Measurements from ENCODE around the gene GBE1. TPM values are rescaled to one million over a fixed set of nuclear protein-coding genes. Genes with fewer than 3 reads are reported as not detected.

GBE1 gene
- total and polyA plus RNA-seq, 12 donors: 16.0 to 104 (median 82.4) TPM

DNA sequence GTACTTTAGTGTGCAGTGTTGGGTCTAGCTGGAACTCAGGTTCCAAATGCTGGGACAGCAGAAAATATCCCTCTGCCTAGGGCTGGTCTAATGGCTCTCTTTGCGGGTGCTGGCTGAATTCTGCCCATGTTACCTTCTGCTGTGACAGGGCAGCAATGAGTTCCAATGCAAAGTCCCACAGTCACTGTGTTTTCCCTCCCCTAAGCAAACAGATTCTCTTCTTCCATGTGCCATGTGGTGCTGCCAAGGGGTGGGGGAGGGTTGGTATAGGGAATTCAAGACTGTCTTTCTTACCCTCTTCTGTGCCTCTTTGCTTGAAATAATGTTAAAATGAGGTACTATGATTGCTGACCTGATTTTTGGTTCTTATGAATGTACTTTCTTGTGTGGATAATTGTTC is 229.6 kb downstream of the GBE1 start:
- no peaks in the 10 kb centered on the region for H3K9me3 ChIP-seq (replicated peaks in 1 of 3)
- no peaks in the 10 kb centered on the region for H3K27me3 ChIP-seq
- TF ChIP-seq, protein P1, sequence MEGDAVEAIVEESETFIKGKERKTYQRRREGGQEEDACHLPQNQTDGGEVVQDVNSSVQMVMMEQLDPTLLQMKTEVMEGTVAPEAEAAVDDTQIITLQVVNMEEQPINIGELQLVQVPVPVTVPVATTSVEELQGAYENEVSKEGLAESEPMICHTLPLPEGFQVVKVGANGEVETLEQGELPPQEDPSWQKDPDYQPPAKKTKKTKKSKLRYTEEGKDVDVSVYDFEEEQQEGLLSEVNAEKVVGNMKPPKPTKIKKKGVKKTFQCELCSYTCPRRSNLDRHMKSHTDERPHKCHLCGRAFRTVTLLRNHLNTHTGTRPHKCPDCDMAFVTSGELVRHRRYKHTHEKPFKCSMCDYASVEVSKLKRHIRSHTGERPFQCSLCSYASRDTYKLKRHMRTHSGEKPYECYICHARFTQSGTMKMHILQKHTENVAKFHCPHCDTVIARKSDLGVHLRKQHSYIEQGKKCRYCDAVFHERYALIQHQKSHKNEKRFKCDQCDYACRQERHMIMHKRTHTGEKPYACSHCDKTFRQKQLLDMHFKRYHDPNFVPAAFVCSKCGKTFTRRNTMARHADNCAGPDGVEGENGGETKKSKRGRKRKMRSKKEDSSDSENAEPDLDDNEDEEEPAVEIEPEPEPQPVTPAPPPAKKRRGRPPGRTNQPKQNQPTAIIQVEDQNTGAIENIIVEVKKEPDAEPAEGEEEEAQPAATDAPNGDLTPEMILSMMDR (IDR thresholded peaks at IDR 0.05): no peak
- no peak for TF ChIP-seq POLR2A (IDR thresholded peaks at IDR 0.05)
- no peak for DNase-seq
- H3K4me3 ChIP-seq: no peak overlapping the region
- H3K4me1 ChIP-seq (replicated peaks in 1 of 2): no peaks in the 10 kb centered on the region
- intact Hi-C loops (cut with DNase I): no loop called here
- no peak overlapping the region for H3K27ac ChIP-seq
- H3K36me3 ChIP-seq (replicated peaks in 1 of 2): no peaks in the 10 kb centered on the region
- 98 to 100% (median 100%) methylated on average over 1 of the region's 1 CpG for WGBS, 4 donors

DNA sequence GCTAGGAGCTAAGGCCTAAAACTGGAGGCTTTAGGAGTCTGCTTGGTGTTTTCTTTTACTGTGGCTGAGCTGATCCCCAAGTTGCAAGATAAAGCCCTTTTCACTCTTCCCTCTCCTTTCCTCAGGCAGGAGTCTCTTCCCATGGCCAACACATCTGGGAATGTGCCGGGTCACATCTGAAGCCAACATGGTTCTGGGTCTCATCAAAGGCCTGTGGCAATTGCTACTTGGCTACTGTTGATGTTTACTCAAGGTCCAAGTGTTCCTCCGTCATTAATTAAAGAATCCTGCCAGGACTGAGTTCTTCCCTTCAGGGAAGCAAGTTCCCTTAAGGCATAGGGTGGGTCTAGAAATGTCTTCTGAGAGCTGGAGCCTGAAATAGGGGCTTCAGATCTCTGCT is 230.2 kb downstream of the GBE1 start:
- H3K36me3 ChIP-seq (replicated peaks in 1 of 2): no peaks in the 10 kb centered on the region
- H3K4me3 ChIP-seq: no peak overlapping the region
- 78 to 93% (median 88%) methylated on average over 2 of the region's 2 CpGs for WGBS, 4 donors
- intact Hi-C loops (cut with DNase I): no loop called here
- no peaks in the 10 kb centered on the region for H3K4me1 ChIP-seq (replicated peaks in 1 of 2)
- H3K9me3 ChIP-seq (replicated peaks in 1 of 3): no peaks in the 10 kb centered on the region
- no peaks in the 10 kb centered on the region for H3K27me3 ChIP-seq
- H3K27ac ChIP-seq: no peak overlapping the region
- no peak for TF ChIP-seq POLR2A (IDR thresholded peaks at IDR 0.05)
- TF ChIP-seq, protein P1 (IDR thresholded peaks at IDR 0.05): no peak
- DNase-seq: no peak

DNA sequence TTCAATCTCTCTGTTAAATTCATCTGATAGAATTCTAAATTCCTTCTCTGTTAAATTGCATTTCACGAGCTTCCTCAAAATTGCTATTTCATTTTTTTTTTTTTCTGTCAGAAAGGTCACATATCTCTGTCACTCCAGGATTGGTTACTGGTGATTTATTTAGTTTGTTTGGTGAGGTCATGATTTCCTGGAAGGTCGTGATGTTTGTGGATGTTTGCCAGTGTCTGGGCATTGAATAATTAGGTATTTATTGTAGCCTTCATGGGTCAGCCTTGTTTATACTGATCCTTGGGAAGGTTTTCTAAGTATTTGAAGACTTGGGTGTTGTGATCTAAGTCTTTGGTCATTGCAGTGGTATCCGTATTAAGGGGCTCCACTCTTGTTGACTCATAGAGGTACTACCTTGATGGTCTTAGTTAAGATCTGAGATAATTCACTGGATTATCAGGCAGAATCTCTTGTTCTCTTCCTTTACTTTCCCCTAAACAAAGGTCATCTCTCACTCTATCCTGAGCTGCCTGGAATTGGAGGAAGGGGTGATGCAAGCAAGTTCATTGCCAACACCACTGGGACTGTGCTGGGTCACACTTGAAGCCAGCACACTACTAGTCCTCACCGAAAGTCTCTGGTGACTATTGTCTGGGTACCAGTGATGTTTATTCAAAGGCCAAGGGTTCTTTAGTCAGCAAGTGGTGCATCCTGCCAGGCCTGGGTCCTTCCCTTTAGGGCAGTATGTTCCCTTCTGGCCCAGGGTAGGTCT is 231.1 kb downstream of the GBE1 start:
- no peak overlapping the region for H3K27ac ChIP-seq
- H3K4me3 ChIP-seq: no peak overlapping the region
- no peaks in the 10 kb centered on the region for H3K4me1 ChIP-seq (replicated peaks in 1 of 2)
- H3K9me3 ChIP-seq (replicated peaks in 1 of 3): no peaks in the 10 kb centered on the region
- H3K36me3 ChIP-seq (replicated peaks in 1 of 2): no peaks in the 10 kb centered on the region
- 54 to 58% (median 57%) methylated on average over 4 of the region's 4 CpGs for WGBS, 4 donors
- no peaks in the 10 kb centered on the region for H3K27me3 ChIP-seq
- TF ChIP-seq, protein P1 (IDR thresholded peaks at IDR 0.05): no peak
- no peak for TF ChIP-seq POLR2A (IDR thresholded peaks at IDR 0.05)
- peak in 3 of 7 donors; percentile 22 to 39 (median 34) for DNase-seq
- intact Hi-C loops (cut with DNase I): no loop called here

DNA sequence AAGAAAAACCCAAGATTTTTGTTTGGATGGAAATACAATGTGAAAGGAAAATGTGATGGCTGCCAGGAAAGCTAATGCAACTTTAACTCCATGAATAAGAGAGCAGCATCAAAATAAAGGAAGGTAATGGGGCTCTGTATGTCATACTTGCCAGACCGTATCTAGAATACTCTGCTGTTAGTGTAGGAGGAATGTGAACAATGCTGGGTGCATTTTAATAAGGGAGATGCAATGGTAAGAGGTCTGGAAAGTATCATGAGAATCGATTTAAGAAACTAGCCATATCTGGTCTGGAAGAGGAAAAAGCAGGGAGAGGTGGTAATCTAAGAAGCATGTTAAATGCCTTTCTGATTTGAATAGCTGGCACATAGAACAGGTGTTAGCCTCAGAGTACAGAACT is 239.6 kb downstream of the GBE1 start:
- WGBS, 4 donors: 79 to 92% (median 84%) methylated on average over 2 of the region's 2 CpGs
- H3K27me3 ChIP-seq: no peaks in the 10 kb centered on the region
- H3K9me3 ChIP-seq (replicated peaks in 1 of 3): no peaks in the 10 kb centered on the region
- intact Hi-C loops (cut with DNase I): no loop called here
- H3K4me1 ChIP-seq (replicated peaks in 1 of 2): no peaks in the 10 kb centered on the region
- no peak overlapping the region for H3K4me3 ChIP-seq
- DNase-seq: no peak
- TF ChIP-seq, protein P1 (IDR thresholded peaks at IDR 0.05): no peak
- no peak for TF ChIP-seq POLR2A (IDR thresholded peaks at IDR 0.05)
- H3K36me3 ChIP-seq (replicated peaks in 1 of 2): no peaks in the 10 kb centered on the region
- H3K27ac ChIP-seq: no peak overlapping the region

Data from adrenal gland (tissue), 12 donors.